GM23248 (cell line): ENCODE measurements around the gene APBA2.

Experiments
- EZH2 ChIP-seq: fragments of 200-600 bp; sonication (generic); IDR thresholded peaks from 2 replicates; pipeline ENCODE4 v1.6.1; 2018; ENCODE audit warnings: antibody characterized with exemption, mild to moderate bottlenecking; ENCODE audit not compliant: insufficient read depth, poor library complexity, severe bottlenecking
- EZH2phosphoT487 ChIP-seq: fragments of 200-600 bp; sonication (generic); IDR thresholded peaks from 2 replicates; pipeline ENCODE4 v1.6.1; 2018; ENCODE audit warnings: antibody characterized with exemption, moderate library complexity, mild to moderate bottlenecking, low read depth; ENCODE audit not compliant: insufficient read depth

- TF ChIP-seq EZH2 (no peak), EZH2phosphoT487 (no peak)
These were observed 274.1 kb downstream of the APBA2 start for GRCh38 chr15:29159771-29160455.
